GM19455 (cell line): ENCODE measurements around the gene MYBPC3.
A peak's percentile ranks its signal among the peaks of the same experiment; 100 is the strongest.

ENCODE experiments used
- ATAC-seq: cut with Tn5 transposase; IDR thresholded peaks from one replicate; pipeline ENCODE4 v1.9.1; 2021; ENCODE audit not compliant: unreplicated experiment

The MYBPC3 gene

GRCh38 chr11:47384498-47384897, 32.0 kb upstream of the MYBPC3 start:
- no peak for ATAC-seq

GRCh38 chr11:47383071-47383470, 30.6 kb upstream of the MYBPC3 start:
- ATAC-seq: no peak

- no peak for ATAC-seq
Measured at GRCh38 chr11:47380078-47380477, 27.6 kb upstream of the MYBPC3 start.

GRCh38 chr11:47379317-47379716, 26.8 kb upstream of the MYBPC3 start:
- ATAC-seq: no peak

- peak; percentile 5 for ATAC-seq
Measured at GRCh38 chr11:47378836-47379170, 26.3 kb upstream of the MYBPC3 start.

- ATAC-seq: peak; percentile 76
Measured at GRCh38 chr11:47378010-47378835, 25.7 kb upstream of the MYBPC3 start, which contains the start of gene SPI1. SPI1 (minus strand) TSS chr11:47378547; CDS start chr11:47378353, 194 bp downstream.

GRCh38 chr11:47377571-47378009, 25.1 kb upstream of the MYBPC3 start:
- ATAC-seq: peak; percentile 8

- ATAC-seq: no peak
Measured at GRCh38 chr11:47376525-47377371, 24.2 kb upstream of the MYBPC3 start.

GRCh38 chr11:47376107-47376524, 23.6 kb upstream of the MYBPC3 start:
- ATAC-seq: no peak

GRCh38 chr11:47375546-47376085, 23.1 kb upstream of the MYBPC3 start:
- ATAC-seq: no peak

- no peak for ATAC-seq
Measured at GRCh38 chr11:47375020-47375419, 22.5 kb upstream of the MYBPC3 start.

GRCh38 chr11:47374720-47375019, 22.2 kb upstream of the MYBPC3 start:
- ATAC-seq: no peak

GRCh38 chr11:47373876-47374719, 21.6 kb upstream of the MYBPC3 start:
- no peak for ATAC-seq

- no peak for ATAC-seq
Measured at GRCh38 chr11:47372422-47372821, 19.9 kb upstream of the MYBPC3 start.

- ATAC-seq: no peak
Measured at GRCh38 chr11:47369676-47370075, 17.2 kb upstream of the MYBPC3 start.

GRCh38 chr11:47366020-47366490, 13.6 kb upstream of the MYBPC3 start:
- no peak for ATAC-seq

- ATAC-seq: no peak
Measured at GRCh38 chr11:47361419-47361818, 8.9 kb upstream of the MYBPC3 start.

GRCh38 chr11:47360341-47360740, 7.8 kb upstream of the MYBPC3 start:
- ATAC-seq: no peak

GRCh38 chr11:47359586-47359985, 7.1 kb upstream of the MYBPC3 start:
- ATAC-seq: no peak

- ATAC-seq: no peak
Measured at GRCh38 chr11:47359162-47359561, 6.7 kb upstream of the MYBPC3 start.

- ATAC-seq: no peak
Measured at GRCh38 chr11:47358731-47359051, 6.2 kb upstream of the MYBPC3 start.
